NCI-H146 treated with DMSO at 0.1 percent for 48 hours (cell line): ENCODE results near the gene CCNJ.

Experiments
- DNase-seq: peaks from one replicate; lab custom pipeline; 2025; ENCODE audit not compliant: unreplicated experiment; lab: John Stamatoyannopoulos, UW

Gene CCNJ

GRCh38 chr10:96056787-96057186 is 13.4 kb downstream of the CCNJ start:
- no peak for DNase-seq

GRCh38 chr10:96061232-96061631 is 17.8 kb downstream of the CCNJ start:
- no peak for DNase-seq

- no peak for DNase-seq
Observed at GRCh38 chr10:96072674-96073073, 29.3 kb downstream of the CCNJ start.

- DNase-seq: no peak
Observed at GRCh38 chr10:96073722-96074121, 30.3 kb downstream of the CCNJ start.

GRCh38 chr10:96074776-96075175 is 31.4 kb downstream of the CCNJ start:
- no peak for DNase-seq

GRCh38 chr10:96075977-96076376 is 32.6 kb downstream of the CCNJ start:
- no peak for DNase-seq

GRCh38 chr10:96077156-96077555 is 33.8 kb downstream of the CCNJ start:
- DNase-seq: no peak

- DNase-seq: no peak
Observed at GRCh38 chr10:96082153-96082552, 38.8 kb downstream of the CCNJ start.

GRCh38 chr10:96082748-96083147 is 39.4 kb downstream of the CCNJ start:
- DNase-seq: no peak

- no peak for DNase-seq
Observed at GRCh38 chr10:96089116-96089515, 45.7 kb downstream of the CCNJ start.

- peak; percentile 86 for DNase-seq
Observed at GRCh38 chr10:96089670-96090462, 46.5 kb downstream of the CCNJ start.

- DNase-seq: no peak
Observed at GRCh38 chr10:96090463-96090800, 47.0 kb downstream of the CCNJ start.

- DNase-seq: no peak
Observed at GRCh38 chr10:96092999-96093767, 49.8 kb downstream of the CCNJ start.

GRCh38 chr10:96093948-96094347 is 50.6 kb downstream of the CCNJ start:
- no peak for DNase-seq

GRCh38 chr10:96096958-96097357 is 53.6 kb downstream of the CCNJ start:
- DNase-seq: no peak

- DNase-seq: no peak
Observed at GRCh38 chr10:96097865-96098264, 54.5 kb downstream of the CCNJ start.

GRCh38 chr10:96107623-96108038 is 64.2 kb downstream of the CCNJ start:
- no peak for DNase-seq
